GM20000 (cell line): ENCODE results near the gene LITAF.

ENCODE experiments used
- DNase-seq: peaks from one replicate; pipeline ENCODE4 v3.0.0; 2012; ENCODE audit warnings: low spot score
- CTCF ChIP-seq: IDR thresholded peaks from 2 replicates; pipeline ENCODE4 v1.5.1; 2012; ENCODE audit warnings: mild to moderate bottlenecking, control low read depth; ENCODE audit errors: extremely low read depth, missing control alignments

LITAF gene

GRCh38 chr16:11576427-11577289, 10.1 kb downstream of the LITAF start:
- peak; percentile 52 for DNase-seq
- no peak for TF ChIP-seq CTCF

GRCh38 chr16:11575223-11575589, 11.5 kb downstream of the LITAF start:
- no peak for DNase-seq
- no peak for TF ChIP-seq CTCF

GRCh38 chr16:11572301-11572995, 14.3 kb downstream of the LITAF start:
- DNase-seq, result no peak
- no peak for TF ChIP-seq CTCF

GRCh38 chr16:11571549-11571948, 15.2 kb downstream of the LITAF start:
- no peak for DNase-seq
- TF ChIP-seq CTCF, result no peak

- no peak for DNase-seq
- no peak for TF ChIP-seq CTCF
Observed at GRCh38 chr16:11570806-11571205, 15.9 kb downstream of the LITAF start.

- no peak for DNase-seq
- no peak for TF ChIP-seq CTCF
Observed at GRCh38 chr16:11570258-11570657, 16.5 kb downstream of the LITAF start.

GRCh38 chr16:11566398-11566797, 20.3 kb downstream of the LITAF start:
- TF ChIP-seq CTCF, result no peak
- DNase-seq, result no peak
